ENCODE measurements around the gene PSMA5. TPM values are rescaled to one million over a fixed set of nuclear protein-coding genes. Genes with fewer than 3 reads are reported as not detected.

The PSMA5 gene
- total and polyA plus RNA-seq, 2 of the 13 experiments (the other 11 are each of a cell fraction or from before 2014, with no cell fraction given): 140 to 169 TPM

DNA sequence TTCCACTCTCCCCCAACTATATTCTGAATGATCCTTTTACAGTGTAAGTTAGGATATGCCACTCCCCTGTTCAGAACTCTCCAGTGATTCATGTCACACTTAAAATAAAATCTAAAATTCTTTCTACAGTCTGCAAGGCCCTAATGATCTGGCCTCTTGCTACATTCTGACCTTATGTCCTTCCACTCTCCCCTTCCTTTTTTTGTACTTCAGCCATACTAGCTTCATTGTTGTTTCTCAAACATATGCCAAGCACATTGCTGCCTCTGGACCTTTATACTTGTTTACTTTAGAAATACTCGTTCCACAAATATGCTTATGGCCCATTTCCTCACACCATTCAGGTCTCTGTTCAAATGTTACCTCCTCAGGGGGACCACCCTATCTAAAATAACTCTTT, 14.8 kb upstream of the PSMA5 start (continued):
- TF ChIP-seq, protein P1, sequence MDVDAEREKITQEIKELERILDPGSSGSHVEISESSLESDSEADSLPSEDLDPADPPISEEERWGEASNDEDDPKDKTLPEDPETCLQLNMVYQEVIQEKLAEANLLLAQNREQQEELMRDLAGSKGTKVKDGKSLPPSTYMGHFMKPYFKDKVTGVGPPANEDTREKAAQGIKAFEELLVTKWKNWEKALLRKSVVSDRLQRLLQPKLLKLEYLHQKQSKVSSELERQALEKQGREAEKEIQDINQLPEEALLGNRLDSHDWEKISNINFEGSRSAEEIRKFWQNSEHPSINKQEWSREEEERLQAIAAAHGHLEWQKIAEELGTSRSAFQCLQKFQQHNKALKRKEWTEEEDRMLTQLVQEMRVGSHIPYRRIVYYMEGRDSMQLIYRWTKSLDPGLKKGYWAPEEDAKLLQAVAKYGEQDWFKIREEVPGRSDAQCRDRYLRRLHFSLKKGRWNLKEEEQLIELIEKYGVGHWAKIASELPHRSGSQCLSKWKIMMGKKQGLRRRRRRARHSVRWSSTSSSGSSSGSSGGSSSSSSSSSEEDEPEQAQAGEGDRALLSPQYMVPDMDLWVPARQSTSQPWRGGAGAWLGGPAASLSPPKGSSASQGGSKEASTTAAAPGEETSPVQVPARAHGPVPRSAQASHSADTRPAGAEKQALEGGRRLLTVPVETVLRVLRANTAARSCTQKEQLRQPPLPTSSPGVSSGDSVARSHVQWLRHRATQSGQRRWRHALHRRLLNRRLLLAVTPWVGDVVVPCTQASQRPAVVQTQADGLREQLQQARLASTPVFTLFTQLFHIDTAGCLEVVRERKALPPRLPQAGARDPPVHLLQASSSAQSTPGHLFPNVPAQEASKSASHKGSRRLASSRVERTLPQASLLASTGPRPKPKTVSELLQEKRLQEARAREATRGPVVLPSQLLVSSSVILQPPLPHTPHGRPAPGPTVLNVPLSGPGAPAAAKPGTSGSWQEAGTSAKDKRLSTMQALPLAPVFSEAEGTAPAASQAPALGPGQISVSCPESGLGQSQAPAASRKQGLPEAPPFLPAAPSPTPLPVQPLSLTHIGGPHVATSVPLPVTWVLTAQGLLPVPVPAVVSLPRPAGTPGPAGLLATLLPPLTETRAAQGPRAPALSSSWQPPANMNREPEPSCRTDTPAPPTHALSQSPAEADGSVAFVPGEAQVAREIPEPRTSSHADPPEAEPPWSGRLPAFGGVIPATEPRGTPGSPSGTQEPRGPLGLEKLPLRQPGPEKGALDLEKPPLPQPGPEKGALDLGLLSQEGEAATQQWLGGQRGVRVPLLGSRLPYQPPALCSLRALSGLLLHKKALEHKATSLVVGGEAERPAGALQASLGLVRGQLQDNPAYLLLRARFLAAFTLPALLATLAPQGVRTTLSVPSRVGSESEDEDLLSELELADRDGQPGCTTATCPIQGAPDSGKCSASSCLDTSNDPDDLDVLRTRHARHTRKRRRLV (CRISPR knock-in tag; IDR thresholded peaks at IDR 0.05): no peak
- no peak for TF ChIP-seq CREB1 (IDR thresholded peaks at IDR 0.05)
- TF ChIP-seq CREB1 (CRISPR knock-in tag; IDR thresholded peaks at IDR 0.05): 0 out of 2 replicates have a peak, but pooled peaks have one; percentile 28
- TF ChIP-seq FOXO1 (CRISPR knock-in tag; IDR thresholded peaks at IDR 0.05): peak; percentile 44; the same call in 1 of the 2 replicates
- TF ChIP-seq KLF12 (CRISPR knock-in tag; IDR thresholded peaks at IDR 0.05; ENCODE audit: borderline replicate concordance): no peak
- TF ChIP-seq RNF2 (conservative IDR thresholded peaks at IDR 0.05; ENCODE audit: low read depth): 0 out of 2 replicates have a peak, but pooled peaks have one; percentile 39
- TF ChIP-seq RARA (CRISPR knock-in tag; IDR thresholded peaks at IDR 0.05): peak; percentile 82
- peak; percentile 82; the same call in 1 of the 2 replicates for TF ChIP-seq MIER3 (CRISPR knock-in tag; IDR thresholded peaks at IDR 0.05; ENCODE audit: borderline replicate concordance)
- TF ChIP-seq, protein P2, sequence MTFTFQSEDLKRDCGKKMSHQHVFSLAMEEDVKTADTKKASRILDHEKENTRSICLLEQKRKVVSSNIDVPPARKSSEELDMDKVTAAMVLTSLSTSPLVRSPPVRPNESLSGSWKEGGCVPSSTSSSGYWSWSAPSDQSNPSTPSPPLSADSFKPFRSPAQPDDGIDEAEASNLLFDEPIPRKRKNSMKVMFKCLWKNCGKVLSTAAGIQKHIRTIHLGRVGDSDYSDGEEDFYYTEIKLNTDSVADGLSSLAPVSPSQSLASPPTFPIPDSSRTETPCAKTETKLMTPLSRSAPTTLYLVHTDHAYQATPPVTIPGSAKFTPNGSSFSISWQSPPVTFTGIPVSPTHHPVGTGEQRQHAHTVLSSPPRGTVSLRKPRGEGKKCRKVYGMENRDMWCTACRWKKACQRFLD (CRISPR knock-in tag; IDR thresholded peaks at IDR 0.05; ENCODE audit: borderline replicate concordance): no peak
- no peak for TF ChIP-seq GMEB1 (CRISPR knock-in tag; IDR thresholded peaks at IDR 0.05; ENCODE audit: borderline replicate concordance)
- TF ChIP-seq SAP130 (CRISPR knock-in tag; IDR thresholded peaks at IDR 0.05; ENCODE audit: low read depth): peak; percentile 54
- TF ChIP-seq TCF7 (IDR thresholded peaks at IDR 0.05; ENCODE audit: low read depth): peak; percentile 67
- peak; percentile 97 for TF ChIP-seq FOXA3 (CRISPR knock-in tag; IDR thresholded peaks at IDR 0.05)
- 0 out of 2 replicates have a peak, but pooled peaks have one; percentile 26 for TF ChIP-seq IKZF5 (CRISPR knock-in tag; IDR thresholded peaks at IDR 0.05)
- TF ChIP-seq ARNT (IDR thresholded peaks at IDR 0.05): no peak
- TF ChIP-seq HMG20A (CRISPR knock-in tag; IDR thresholded peaks at IDR 0.05; ENCODE audit: borderline replicate concordance): peak; percentile 96
- no peak for TF ChIP-seq TIGD3 (CRISPR knock-in tag; IDR thresholded peaks at IDR 0.05; ENCODE audit: borderline replicate concordance)
- TF ChIP-seq FOSL2 (CRISPR knock-in tag; IDR thresholded peaks at IDR 0.05): peak; percentile 47
- TF ChIP-seq ZNF879 (CRISPR knock-in tag; IDR thresholded peaks at IDR 0.05): no peak
- TF ChIP-seq GATAD2A (CRISPR knock-in tag; IDR thresholded peaks at IDR 0.05): peak; percentile 89
- no peak for TF ChIP-seq ARHGAP35 (CRISPR knock-in tag; IDR thresholded peaks at IDR 0.05; ENCODE audit: borderline replicate concordance)
- TF ChIP-seq THYN1 (CRISPR knock-in tag; IDR thresholded peaks at IDR 0.05; ENCODE audit: borderline replicate concordance, low read depth): no peak
